Activated T-cell treated with anti-CD3 and anti-CD28 coated beads for 48 hours (primary cell): Measurements from ENCODE around the gene ADM.

ENCODE experiments used
- DNase-seq: peaks from one replicate; pipeline ENCODE4 v3.0.0-alpha.2; 2020; ENCODE audit warnings: low read depth

Gene ADM

DNA sequence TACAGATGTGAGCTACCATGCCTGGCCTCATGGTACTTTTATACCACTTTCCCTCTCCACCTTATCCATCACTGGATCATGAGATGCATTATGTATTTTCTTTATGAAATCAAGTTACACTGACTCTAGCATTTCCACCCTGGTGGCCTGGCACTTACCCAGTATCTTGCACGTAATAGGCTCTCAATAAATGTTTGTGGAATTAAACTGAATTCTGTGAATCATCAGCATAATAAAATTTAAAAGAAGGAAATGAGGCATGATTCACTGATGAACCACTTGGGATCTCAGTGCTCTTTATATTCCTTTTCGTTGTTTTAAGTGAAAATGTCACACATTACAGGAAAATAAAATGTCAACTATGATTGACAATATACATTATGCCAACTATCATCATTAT, 25.1 kb downstream of the ADM start:
- no peak for DNase-seq

DNA sequence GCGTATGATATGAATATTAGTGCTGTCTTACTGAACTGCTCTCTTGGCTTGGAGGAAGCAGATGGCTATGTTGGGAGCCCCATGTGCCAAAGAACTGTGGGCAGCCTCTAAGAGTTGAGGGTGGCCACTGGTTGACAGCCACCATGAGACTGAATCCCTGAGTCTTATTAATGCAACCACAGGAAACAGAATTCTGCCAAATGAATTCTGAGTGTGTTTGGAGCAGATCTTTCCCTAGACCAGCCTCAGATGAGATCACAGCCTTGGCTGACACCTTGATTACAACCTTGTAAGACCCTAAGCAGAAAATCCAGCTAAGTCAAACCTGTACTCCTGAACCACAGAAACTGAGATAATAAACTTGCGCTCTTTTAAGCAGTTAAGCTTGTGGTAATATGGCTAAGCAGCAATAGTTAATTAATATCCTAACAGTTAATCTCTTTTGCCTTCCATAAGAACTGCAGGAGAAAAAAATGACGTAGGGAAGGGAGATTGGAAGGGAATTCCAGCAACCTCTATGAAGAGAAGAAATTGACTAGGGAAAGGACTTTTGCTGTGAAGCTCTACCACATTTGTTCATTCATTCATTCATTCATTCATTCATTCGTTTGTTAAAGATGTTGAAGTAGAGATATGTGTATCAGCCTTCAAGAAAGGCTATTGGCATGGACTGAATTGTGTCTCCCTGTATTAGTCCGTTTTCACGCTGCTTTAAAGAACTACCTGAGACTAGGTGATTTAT, 26.8 kb downstream of the ADM start:
- DNase-seq = no peak

DNA sequence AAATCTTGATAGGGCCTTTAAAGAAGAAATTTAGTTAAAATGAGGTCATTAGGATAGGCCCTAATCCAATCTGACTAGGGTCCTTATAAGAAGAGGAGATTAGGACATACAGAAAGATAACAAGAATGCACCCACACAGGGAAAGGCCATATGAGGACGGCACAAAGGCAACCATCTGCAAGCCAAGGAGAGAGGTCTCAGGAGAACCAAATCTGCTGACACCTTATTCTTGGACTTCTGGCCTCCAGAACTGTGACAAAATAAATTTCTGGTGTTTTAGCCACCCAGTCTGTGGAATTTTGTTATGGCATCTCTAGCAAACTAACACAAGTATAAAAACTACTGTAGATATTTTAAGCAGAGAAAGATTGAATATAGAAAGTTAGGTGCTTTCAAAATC, 28.6 kb downstream of the ADM start:
- DNase-seq = no peak

DNA sequence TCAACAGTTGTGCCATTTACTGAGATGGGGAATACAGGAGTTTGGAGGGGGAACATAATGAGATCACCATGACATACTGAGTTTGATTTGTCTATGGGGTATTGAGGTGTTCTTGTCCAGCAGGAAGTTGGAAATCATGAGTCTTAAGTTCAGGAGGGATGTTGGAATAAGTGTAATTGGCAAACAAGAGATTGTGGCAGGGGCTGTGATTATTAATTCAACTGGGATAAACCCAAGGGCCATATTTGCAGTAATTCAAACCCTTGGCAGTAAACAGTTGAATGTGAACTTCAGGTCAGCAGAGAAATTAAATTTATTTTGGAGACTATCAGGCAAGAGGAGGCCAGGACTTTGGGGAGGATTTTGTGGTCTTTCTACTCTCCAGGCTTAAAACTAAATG, 33.4 kb downstream of the ADM start:
- DNase-seq = no peak

DNA sequence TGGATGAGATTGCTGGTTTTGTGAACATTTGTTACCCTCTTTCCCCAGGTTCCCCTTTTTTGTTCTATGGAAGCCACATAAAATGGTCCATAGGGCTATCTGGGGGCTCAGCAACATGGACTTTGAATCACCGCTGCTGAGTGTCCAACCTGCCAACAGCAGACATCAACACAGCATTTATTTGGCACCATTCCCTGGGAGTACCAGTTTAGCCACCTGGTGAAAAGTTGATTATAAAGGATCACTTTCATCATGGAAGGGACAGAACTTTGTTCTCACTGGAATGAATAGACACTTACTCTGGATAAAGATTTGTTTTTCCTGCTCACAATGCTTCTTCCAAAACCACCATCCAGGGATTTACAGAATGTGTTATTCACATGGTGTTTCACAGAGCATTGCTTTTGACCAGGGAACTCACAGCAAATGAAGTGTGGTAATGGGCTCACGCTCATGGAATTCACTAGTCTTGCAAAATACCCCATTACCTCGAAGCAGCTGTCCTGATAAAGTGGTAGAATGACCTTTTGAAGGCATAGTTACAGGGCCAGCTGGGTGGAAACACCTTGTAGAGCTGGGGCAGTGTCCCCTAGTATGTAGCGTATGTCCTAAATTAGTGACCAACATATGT, 43.9 kb downstream of the ADM start:
- DNase-seq = no peak

DNA sequence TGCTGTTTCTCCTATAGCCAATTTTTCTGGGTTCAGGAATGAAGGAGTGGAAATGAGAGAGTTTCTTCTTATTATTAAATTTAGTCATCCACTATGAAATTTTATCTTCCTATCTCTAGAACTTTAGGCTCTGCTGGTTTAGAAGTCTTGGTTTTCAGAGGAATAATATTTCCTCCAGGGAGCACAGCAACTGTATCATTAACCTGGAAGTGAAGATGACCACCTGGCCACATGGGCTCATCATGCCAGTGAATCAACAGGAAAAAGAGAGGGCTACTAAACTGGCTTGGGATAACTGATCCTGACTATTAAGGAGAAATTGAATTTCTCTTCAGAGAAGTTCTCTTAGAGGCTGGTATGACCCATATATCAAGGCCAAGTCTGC, 44.4 kb downstream of the ADM start:
- no peak for DNase-seq

DNA sequence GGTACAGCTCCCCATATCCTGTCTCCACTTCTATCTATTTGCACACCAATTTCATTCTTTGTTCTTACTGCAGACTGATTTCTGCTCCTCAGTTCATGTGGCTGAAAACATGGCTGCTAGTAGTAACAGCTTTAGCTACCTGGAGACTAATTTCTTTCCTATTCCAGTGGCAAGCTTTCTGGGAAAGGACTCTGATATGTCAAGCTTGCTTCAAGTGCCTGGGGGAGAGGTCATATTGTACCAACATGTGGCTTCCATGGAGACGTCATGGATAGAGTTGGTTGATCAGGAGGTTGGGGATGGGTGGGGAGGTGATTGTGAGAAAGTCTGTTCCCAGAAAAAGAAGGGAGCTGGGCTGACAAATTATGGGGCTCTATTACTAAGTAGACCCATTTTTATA, 44.9 kb downstream of the ADM start:
- DNase-seq = no peak

DNA sequence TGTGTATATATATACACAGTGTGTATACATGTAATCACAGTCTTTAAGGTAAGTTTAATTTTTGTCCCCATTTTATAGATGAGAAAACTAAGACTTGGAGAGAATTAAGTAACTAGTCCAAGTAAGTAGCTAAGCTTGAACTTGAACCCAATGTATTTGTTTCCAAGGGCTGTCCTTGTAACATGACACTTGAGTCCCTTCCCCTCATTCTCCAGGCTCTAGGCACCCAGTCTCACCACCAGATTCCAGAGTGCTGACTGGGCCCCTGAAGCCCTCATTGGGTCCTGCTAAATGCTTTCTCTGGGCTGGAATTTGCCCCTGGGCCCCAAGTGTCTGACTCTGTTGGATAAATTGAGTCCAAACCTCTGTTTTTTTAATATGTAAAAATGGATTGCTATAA, 45.5 kb downstream of the ADM start:
- no peak for DNase-seq

DNA sequence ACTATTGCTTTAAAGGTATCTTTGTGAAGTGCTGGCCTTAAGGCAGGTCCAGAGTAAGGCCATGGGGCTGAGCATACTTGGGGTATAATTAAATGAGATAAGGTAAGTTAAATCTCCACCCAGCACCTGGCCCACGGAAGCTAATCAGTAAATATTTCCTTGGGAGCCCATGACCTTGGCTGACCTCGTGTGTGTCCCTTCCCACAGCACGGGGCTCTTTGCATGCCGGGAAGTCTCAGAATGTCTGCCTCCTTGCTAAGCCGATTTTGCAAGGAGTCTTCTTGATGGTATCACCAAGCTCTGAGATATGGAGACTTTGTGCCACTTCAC, 46.5 kb downstream of the ADM start:
- no peak for DNase-seq

DNA sequence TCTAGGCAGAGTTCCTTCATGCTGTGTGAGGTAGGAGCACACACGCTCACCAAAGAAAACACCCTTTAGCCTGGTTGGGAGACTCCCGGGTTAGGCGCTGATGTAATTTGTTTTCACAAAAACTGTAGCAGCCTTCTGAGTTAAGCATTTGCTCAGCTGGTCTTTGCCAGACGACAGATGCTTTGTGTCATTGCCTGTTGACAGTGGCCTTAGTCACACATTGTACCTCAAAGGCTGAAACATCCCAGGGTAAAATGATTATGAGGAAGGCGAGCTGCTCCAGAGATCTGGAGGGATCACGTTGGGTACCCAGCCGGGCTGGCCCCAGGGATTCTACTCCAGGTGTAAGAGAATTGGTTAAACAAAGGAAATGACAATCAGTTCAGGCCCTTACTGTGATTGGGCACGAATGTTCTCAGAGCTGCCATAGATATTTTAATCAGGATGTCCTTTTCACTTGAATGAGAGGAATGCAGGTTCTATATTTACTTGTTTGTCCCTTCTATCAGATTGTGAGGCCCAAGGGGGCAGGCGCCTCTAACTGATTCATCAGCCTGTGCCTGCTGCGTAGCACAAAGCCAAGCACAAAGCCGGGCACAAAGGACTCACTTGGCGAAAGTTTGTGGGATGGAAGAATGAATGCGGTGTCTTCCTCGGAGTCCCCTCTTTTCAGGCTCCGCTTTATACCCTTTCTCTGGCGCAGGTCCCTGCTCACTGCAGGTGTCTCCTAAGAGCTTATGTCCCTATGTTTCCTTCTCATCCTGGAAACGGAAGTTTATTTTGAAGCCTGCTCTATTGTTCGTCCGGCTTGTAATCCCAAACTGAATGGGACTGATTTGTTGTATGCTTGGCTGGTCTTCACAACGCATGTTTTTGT, 47.1 kb downstream of the ADM start:
- DNase-seq = no peak

DNA sequence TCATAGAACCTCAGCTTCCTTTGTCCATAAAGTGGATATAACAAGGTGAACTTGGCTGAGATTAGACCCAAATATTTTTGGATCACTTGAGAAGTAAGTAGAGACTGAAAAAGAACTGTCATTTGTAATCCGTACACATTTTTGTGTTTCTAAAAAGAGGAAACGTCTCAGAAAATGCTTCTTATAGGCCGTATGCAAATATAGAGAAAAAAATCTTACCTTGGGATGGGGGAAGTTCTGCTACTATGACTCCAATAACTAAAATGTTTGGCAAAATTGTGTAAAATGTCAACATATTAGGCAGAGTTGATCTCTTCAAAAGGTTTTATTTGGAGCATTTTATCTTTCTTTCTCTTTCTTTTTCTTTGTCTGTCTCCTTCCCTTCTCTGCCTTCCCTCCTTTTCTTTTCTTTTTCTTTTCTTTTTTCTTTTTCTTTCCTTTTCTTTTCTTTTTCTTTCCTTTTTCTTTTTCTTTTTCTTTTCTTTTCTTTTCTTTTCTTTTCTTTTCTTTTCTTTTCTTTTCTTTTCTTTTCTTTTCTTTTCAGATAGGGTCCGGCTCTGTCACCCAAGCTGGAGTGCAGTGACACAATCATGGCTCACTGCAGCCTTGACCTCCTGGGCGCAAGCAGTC, 48.2 kb downstream of the ADM start:
- DNase-seq = no peak

DNA sequence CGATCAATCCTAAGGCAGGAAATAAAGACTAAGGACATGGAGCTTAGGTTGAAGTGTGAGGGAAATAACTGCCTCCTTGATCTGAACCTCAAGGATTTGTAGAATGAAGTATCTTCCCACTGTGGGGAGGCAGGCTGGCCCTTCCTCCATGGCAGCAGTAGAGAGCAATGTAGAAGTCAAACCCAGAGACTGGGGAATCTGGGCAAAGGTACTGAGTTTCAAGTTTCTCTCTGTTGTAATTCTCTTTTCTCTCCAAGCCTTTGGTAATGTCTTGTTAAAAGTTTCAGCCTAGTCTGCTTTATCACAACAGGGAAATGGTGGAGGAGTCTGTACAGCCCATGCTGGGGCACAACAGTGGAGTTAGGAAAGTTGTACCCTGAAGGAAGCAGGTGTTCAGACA, 49.5 kb downstream of the ADM start:
- no peak for DNase-seq

DNA sequence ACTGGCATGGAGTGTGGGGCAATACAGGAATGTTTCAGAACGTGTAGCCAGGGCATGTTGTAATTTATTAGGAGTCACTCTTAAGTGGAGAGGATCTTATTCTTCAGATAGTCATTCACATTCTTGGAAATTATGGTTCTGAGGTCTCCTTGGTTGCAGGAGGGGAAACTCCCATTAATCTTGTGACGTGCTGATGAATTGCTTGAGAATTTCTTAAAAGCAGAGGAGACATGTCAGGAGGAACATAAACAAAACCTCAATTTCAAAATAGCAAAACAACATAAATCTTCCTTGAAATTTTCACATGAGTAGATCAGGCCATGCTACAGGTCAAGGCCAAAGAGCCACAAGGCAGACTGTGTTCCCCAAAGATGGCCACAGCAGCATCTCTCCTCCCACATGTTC, 50.4 kb downstream of the ADM start:
- DNase-seq = no peak

DNA sequence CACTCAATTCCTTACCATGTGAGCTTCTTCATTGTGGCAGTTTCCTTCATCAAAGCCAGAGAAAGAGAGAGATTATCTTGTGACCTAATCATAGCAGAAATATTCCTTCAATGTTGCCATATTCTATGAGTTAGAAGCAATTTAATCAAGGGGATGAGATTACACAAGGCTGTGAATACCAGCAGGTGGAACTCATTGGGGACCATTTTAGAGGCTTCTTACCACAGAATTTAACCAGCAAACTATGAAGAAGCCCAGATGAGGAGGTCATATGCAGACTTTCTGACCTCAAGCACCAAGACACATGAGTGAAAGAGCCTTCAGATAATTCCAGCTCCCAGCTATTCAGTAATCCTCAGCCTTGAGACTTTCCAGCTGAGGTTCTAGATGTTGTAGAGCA, 51.3 kb downstream of the ADM start:
- no peak for DNase-seq
